AML-193 (cell line): ENCODE data around the gene DUSP16.

Experiments
- DNase-seq, 2 experiments: peaks; one replicate each; lab custom pipeline; 2025; lab: John Stamatoyannopoulos, UW

DUSP16 gene

GRCh38 chr12:12467688-12468261 is 94.9 kb downstream of the DUSP16 start:
- no peak for DNase-seq

DNA sequence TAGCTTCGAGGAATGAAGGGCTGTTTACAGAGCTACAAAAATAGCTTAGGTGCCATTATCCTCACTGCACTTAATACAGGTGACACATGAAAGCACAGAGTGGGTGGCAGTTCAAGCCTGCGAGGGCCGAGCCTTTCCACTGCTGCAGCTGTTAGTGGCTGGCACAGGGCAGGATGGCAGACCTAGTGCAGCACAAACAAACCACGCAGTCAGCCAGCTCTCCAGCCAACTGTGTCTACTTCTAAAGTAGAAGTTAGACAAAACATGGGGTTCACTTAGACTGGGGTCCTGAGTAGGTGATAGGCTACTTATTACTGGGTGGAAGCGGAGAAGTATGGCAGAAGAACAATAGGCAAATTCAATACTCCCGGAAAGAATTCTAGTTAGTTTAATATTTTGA is 95.4 kb downstream of the DUSP16 start:
- no peak for DNase-seq

DNA sequence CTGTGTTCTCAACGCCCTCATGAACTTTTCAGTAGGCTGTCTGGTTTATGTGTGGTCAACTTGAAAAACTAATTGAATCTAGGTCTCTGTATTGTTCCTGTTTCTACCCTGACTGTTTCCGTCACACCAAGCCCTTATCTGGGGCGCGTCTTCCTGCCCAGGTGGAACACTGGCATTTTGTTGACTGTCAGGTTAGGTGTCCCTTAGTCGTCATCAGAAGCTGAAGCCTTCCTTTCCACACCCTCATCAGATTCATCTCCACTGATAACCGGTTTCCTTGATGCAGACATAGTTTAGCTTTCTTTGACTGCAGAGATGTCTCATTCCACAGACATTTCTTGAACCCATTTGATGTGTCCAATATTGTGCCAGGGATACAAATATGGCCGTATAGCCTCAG is 96.5 kb downstream of the DUSP16 start:
- DNase-seq, result no peak

DNA sequence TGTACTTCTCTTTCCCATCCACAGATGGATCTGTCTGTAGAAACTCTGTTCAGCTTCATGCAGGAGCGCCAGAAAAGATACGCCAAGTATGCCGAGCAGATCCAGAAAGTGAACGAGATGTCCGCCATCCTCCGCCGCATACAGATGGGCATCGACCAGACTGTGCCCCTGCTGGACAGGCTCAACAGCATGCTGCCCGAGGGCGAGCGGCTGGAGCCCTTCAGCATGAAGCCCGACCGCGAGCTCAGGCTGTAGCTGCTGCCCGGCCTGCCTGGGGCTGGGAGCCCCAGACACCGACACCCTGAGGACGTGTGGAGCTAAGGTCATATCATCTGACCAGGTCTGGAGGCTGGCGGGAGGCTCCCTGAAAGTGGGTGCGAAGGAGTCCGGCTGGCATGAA is 97.1 kb downstream of the DUSP16 start:
- no peak for DNase-seq

DNA sequence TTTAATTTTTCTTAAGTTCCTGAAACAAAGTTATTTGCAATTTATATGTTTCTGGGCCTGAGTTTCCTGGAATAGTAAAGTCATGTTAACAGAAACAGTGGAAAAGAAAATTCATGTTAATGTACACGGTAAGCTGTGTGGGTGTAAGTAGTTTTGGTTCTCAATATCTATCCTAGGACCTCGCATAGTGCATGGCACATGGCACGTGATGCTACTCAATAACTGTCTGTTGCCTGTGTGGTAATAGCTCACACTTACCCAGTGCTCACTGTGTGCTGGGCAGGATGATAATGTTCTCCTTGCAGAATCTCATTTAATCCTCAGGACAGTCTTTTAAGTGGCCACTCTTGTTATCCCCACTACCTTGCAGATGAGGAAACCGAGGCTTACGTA is 100.7 kb downstream of the DUSP16 start:
- no peak for DNase-seq

- DNase-seq, result no peak
Measured at GRCh38 chr12:12460935-12461922, 101.4 kb downstream of the DUSP16 start.

DNA sequence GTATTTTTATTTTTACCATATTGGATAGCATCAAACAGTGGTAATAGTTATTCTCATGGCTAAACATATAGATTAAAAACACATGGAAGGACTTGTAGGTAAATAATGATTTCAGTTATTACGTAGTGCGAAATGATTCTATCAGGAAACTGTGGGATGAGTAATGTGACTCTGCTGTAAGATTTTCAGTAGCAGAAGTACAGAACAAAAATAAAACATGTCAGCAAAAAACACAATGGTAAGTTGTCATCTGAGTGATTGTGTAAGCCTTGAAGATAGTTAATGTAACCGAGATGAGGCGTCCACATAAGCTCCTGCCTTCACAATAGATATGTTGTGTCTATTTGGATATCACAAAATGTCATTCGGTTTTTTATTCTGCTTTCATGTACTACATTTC is 106.0 kb downstream of the DUSP16 start:
- DNase-seq, result peak; percentile 45 to 48

DNA sequence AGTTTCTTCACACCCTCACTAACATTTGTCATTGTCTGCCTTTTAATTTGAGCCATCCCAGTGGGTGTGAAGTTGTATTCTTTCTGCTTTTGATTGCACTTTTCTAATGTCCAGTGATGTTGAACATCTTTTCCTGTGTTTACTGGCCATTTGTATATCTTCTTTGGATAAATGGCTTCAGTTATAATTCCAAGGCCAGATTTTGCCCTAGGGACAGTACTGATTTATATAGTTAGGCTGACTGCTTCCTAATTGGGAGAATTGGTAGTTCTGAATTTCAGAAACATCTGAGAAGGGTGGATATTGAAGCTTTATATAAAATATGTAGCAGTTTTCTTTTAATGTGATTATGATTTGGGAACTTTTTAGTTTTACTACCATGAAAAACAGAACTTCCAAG is 108.3 kb downstream of the DUSP16 start:
- no peak for DNase-seq

- no peak for DNase-seq
Measured at GRCh38 chr12:12453635-12454034, 109.0 kb downstream of the DUSP16 start.

- no peak for DNase-seq
Measured at GRCh38 chr12:12452326-12452902, 110.2 kb downstream of the DUSP16 start.

GRCh38 chr12:12451098-12451497 is 111.6 kb downstream of the DUSP16 start:
- DNase-seq, result no peak

GRCh38 chr12:12450043-12450471 is 112.6 kb downstream of the DUSP16 start:
- DNase-seq, result no peak

DNA sequence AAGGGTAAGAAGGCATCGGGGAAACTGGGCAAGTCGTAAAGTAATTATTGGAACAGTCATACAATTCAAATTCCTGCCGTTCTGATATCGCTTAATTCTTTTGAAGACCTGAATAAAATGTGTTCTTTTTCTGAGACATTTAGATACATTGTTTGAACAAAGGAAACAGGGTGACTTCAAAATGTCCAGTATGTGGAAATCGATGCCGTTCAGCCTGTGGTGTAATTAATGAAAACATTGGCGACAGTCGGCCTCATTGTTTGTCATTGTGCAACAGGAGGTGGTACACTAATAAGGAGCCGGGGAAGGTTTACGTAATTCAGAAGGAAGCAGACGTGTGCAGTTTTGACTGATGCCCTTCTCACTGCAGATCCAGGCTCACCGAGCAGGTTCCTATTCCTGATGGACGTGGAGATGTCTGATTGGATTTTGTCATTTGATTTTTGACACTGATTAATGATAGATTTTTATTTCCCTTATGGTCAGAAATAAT is 113.1 kb downstream of the DUSP16 start:
- peak; percentile 91 to 96 for DNase-seq

- DNase-seq, result no peak
Measured at GRCh38 chr12:12447837-12448236, 114.8 kb downstream of the DUSP16 start.

DNA sequence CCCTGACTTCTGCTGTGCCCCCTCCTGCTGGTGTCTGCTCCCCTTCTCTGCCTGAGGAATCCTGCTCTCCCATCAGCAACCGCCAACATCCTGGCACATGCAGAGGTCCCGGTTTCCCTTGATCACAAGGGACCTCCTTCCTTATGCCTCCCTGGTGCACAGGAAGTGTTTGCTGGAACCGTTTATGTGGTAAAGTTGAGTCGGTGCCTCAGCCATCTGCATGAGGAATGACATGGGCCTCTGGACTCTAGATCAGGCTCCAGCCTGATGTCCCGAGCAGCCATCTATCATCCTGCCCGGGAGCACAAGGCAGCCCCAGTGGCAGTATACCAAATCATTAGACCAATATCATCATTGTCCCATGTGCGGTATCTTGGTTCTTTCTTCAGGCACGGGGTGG is 115.4 kb downstream of the DUSP16 start:
- DNase-seq, result no peak

DNA sequence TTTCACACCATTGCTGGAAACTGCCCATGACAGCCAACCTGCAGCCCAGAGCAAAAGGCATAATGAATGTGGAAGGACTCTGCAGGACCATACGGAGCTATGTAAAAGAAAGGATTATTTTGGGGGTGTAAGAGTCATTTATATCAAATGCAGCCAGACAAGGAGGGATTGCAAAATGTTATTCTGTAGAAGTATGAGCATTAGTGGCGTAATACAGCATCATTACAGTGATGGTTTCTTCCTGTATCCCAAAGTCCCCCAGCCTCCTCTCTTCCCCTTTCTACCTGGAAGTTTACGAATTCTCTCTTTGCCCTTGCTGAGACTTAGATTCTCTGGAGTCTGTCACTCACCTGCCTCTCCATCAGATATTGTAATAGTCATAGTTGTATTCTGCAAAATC is 115.9 kb downstream of the DUSP16 start:
- DNase-seq, result peak; percentile 42 to 54

DNA sequence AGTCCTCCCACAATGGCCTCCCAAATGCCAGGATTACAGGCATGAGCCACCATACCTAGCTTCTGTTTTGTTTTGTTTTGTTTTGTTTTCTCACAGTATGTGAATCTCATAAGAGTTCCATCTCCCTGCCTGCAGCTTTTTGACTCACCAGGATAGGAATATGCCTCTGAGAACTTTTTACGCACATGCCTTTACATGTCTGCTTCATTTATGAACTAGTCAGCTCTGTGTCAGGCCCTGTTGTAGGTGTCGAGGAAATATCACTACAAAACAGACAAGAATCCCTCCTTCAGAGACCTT is 116.8 kb downstream of the DUSP16 start:
- no peak for DNase-seq

DNA sequence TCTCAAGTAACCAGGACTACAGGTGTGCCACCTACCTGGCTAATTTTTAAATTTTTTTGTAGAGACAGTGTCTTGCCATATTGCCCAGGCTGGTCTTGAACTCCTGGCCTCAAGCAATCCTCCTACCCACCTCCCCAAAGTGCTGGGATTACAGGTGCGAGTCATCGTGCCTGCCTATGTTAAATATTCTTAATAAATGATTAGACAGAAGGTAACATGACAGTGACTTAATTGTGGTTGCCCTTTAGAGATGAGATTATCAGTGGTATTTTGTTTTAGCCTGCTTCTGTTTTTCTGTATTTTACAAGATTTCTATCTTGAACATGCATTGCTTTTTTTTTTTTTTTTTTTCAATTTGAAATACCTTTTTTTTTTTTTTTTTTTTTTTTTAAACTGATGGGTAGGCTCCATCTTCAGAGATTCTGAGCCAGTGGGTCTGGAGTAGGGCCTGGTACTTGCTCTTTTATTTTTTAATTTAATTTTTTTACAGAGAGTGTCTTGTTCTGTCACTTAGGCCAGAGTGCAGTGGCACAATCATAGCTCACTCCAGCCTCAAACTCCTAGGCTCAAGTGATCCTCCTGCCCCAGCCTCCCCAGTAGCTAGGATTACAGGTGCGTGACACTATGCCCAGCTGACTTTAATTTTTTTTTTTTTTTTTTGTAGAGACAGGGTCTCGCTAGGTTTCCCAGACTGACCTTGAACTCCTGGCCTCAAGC is 117.3 kb downstream of the DUSP16 start:
- no peak for DNase-seq

- DNase-seq, result no peak
Measured at GRCh38 chr12:12443431-12443878, 119.2 kb downstream of the DUSP16 start.

DNA sequence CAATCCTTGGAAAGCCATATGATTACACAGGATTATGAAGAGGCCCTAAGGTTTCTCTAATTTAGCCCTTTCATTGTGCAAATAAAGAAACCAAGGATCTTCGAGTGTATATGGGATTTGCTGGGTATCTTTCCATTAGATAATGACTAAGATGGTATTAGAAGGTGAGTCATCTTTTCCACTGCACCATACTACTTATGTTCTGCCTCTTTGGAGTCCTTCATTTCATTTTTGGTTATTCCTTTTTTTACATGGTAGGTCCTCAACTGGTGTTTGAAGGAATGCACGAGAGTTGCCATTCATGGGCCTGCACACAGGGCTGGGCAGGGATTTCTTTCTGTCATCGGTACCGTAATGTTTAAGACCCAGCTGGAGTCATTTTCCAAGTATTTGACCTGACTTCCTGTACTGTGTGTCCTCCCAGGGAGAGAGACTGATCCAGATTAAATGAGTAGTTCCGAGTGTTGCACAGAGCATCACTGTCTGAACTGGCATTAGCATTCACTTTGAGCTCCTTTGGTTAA is 120.1 kb downstream of the DUSP16 start:
- no peak for DNase-seq

DNA sequence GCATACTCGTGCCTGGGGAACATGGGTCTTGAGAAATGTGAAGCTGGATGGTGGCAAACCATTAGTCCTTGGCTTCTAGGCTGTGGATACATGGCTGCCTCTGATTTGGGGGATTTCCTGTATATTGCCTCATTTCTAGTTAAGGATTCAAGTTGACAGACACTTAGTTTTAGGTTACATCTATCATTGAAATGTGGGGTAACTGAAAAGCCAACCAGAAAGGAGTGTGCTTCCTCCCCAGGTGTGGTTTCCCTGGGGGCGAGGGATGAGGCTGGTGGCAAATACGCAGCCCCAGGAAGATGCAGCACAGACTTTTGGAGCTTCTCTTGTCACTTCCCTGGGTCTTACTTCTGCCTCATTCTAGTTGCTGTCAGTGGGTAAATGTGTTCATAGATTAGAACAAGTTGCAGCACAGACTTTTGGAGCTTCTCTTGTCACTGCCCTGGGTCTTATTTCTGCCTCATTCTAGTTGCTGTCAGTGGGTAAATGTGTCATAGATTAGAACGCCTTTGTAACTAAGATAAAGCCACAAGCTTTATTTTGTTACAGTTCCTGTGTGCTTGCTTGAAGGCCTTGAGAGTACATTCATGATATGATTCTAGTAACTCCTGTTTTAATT is 120.7 kb downstream of the DUSP16 start:
- DNase-seq, result no peak

DNA sequence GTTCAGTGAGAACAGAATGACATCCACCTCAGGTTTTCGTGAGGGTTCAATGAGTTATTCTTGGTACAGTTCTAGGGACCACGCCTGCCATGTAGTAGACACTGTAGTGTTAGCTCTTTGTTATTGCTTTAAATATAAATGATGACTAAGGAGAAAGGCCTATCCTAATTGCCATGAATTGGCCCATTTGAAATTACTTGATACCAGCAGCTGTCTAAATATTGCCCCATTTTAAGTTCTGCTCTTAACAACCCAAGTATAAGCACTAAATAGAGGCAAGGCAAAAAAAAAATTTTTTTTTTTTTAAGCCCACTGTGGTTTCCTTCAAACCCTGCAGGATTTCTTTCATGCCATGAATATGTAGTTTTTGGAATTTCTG is 121.2 kb downstream of the DUSP16 start:
- DNase-seq, result no peak
